ENCODE results near the gene SPOCK1.

The SPOCK1 gene

DNA sequence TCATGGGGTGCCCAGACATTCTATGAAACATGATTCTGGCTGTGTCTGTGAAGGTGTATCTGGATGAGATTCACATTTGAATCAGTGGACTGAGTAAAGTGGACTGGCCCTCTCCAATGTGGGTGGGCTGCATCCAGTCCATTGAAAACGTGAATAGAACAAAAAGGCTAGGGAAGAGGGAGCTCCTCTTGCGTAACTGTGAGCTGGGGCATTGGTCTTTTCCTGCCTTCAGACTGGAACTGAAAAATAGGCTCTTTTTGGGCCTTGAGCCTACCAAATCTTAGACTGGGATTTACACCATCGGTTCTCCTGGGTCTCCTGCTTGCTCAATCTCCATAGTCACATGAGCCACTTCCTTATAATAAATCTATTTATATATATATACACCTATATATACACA is 170.1 kb downstream of the SPOCK1 start:
- ChIA-PET POLR2A (no interaction called here), CTCF (interaction anchor here (1.5 kb wide), 1 partner anchor 9 kb away, joined by 4 read pairs; no protein-coding TSS in a partner anchor)
- no peak overlapping the region for H3K4me3 ChIP-seq (ENCODE audit: control insufficient read depth in 1 of 7, extremely low read depth in 1 of 7, insufficient read depth in 4 of 7, low read depth in 2 of 7, low read length in 6 of 7)
- H3K27ac ChIP-seq (ENCODE audit: insufficient read depth in 1 of 2, low read depth in 1 of 2, low read length in 2 of 2, poor library complexity in 1 of 2, severe bottlenecking in 2 of 2): no peak overlapping the region
- H3K27me3 ChIP-seq (replicated peaks in 2 of 5; ENCODE audit: control insufficient read depth in 4 of 5, insufficient read depth in 5 of 5, low read length in 4 of 5): peaks cover 0 to 2% (median 0%) of the 10 kb centered on the region in 5 experiments
- H3K4me1 ChIP-seq (ENCODE audit: control extremely low read depth in 1 of 4, control insufficient read depth in 4 of 4, insufficient read depth in 4 of 4, low read length in 3 of 4): no peaks in the 10 kb centered on the region
- WGBS (ENCODE audit: insufficient coverage): 96% methylated on average over 2 of the region's 3 CpGs
- no peaks in the 10 kb centered on the region for H3K36me3 ChIP-seq (ENCODE audit: control insufficient read depth in 4 of 4, insufficient read depth in 4 of 4, low read length in 3 of 4)
- no peak for DNase-seq
- H3K9me3 ChIP-seq (ENCODE audit: control extremely low read depth in 1 of 5, control insufficient read depth in 4 of 5, insufficient read depth in 2 of 5, low read depth in 1 of 5, low read length in 4 of 5): no peaks in the 10 kb centered on the region

DNA sequence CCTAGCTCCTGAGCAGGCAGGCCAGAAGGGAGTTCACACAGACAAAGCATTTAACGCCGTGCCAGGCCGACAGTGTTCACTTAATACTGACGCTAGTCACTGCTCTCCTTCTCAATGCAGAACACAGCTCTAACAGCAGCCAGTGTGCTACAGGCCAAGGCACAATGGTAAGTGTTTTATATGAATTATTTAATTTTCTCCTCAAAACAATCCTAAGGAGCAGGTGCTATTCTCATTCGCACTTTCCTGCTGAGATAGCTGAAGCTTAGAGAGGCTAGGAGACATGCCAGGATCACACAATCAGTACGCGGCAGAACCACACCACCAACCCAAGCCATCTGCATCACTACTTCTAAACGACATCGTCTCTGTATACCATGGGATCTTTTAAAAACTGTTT is 170.7 kb downstream of the SPOCK1 start:
- 97% methylated on average over 6 of the region's 9 CpGs for WGBS (ENCODE audit: insufficient coverage)
- H3K27ac ChIP-seq (ENCODE audit: insufficient read depth in 1 of 2, low read depth in 1 of 2, low read length in 2 of 2, poor library complexity in 1 of 2, severe bottlenecking in 2 of 2): no peak overlapping the region
- DNase-seq: no peak
- H3K36me3 ChIP-seq (ENCODE audit: control insufficient read depth in 4 of 4, insufficient read depth in 4 of 4, low read length in 3 of 4): no peaks in the 10 kb centered on the region
- CTCF ChIA-PET: interaction anchor here (0.9 to 1.5 kb wide), 2 partner anchors 8 to 170 kb away, joined by 3 to 4 read pairs; partner anchors contain the start of gene SPOCK1
- H3K9me3 ChIP-seq (ENCODE audit: control extremely low read depth in 1 of 5, control insufficient read depth in 4 of 5, insufficient read depth in 2 of 5, low read depth in 1 of 5, low read length in 4 of 5): no peaks in the 10 kb centered on the region
- H3K27me3 ChIP-seq (replicated peaks in 2 of 5; ENCODE audit: control insufficient read depth in 4 of 5, insufficient read depth in 5 of 5, low read length in 4 of 5): peaks cover 0 to 2% (median 0%) of the 10 kb centered on the region in 5 experiments
- POLR2A ChIA-PET: no interaction called here
- no peaks in the 10 kb centered on the region for H3K4me1 ChIP-seq (ENCODE audit: control extremely low read depth in 1 of 4, control insufficient read depth in 4 of 4, insufficient read depth in 4 of 4, low read length in 3 of 4)
- H3K4me3 ChIP-seq (ENCODE audit: control insufficient read depth in 1 of 7, extremely low read depth in 1 of 7, insufficient read depth in 4 of 7, low read depth in 2 of 7, low read length in 6 of 7): no peak overlapping the region

DNA sequence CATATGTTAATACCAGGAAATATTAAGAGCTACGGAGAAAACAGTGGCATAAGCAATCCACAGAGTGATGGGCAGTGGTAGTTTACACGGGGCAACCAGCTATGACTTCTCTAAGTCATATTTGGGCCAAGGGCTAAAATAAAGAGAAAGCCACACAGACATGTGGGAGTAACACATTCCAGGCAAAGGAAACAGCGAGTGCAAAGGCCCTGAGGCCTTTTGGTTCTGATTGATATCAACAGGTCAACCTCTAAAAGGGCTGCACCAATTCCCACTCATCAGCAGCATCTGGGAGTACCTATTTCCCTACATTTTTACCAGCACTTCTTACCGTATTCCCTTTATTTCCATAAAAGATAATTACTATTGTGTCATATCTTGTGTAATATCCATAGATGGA is 173.4 kb downstream of the SPOCK1 start:
- 95% methylated on average over 3 of the region's 4 CpGs for WGBS (ENCODE audit: insufficient coverage)
- no peak for DNase-seq
- Histone ChIP-seq H3K27ac (ENCODE audit: insufficient read depth in 1 of 2, low read depth in 1 of 2, low read length in 2 of 2, poor library complexity in 1 of 2, severe bottlenecking in 2 of 2) (no peak overlapping the region), H3K36me3 (ENCODE audit: control insufficient read depth in 4 of 4, insufficient read depth in 4 of 4, low read length in 3 of 4) (no peaks in the 10 kb centered on the region), H3K9me3 (ENCODE audit: control extremely low read depth in 1 of 5, control insufficient read depth in 4 of 5, insufficient read depth in 2 of 5, low read depth in 1 of 5, low read length in 4 of 5) (peaks cover 0 to 8% (median 0%) of the 10 kb centered on the region in 5 experiments), H3K27me3 (replicated peaks in 2 of 5; ENCODE audit: control insufficient read depth in 4 of 5, insufficient read depth in 5 of 5, low read length in 4 of 5) (peaks cover 0 to 2% (median 0%) of the 10 kb centered on the region in 5 experiments), H3K4me1 (ENCODE audit: control extremely low read depth in 1 of 4, control insufficient read depth in 4 of 4, insufficient read depth in 4 of 4, low read length in 3 of 4) (no peaks in the 10 kb centered on the region), H3K4me3 (ENCODE audit: control insufficient read depth in 1 of 7, extremely low read depth in 1 of 7, insufficient read depth in 4 of 7, low read depth in 2 of 7, low read length in 6 of 7) (no peak overlapping the region)
- CTCF ChIA-PET: interaction anchor here (0.8 to 1.5 kb wide), 3 partner anchors 9 to 487 kb away, joined by 3 read pairs; no protein-coding TSS in a partner anchor
- POLR2A ChIA-PET: no interaction called here

- CTCF ChIA-PET: interaction anchor here (0.6 to 6.0 kb wide), 15 partner anchors 8 to 421 kb away, joined by 3 to 35 read pairs (median 4); partner anchors contain the start of gene SPOCK1
- Histone ChIP-seq H3K27ac (ENCODE audit: insufficient read depth in 1 of 2, low read depth in 1 of 2, low read length in 2 of 2, poor library complexity in 1 of 2, severe bottlenecking in 2 of 2) (no peak overlapping the region), H3K36me3 (ENCODE audit: control insufficient read depth in 4 of 4, insufficient read depth in 4 of 4, low read length in 3 of 4) (no peaks in the 10 kb centered on the region), H3K27me3 (replicated peaks in 2 of 5; ENCODE audit: control insufficient read depth in 4 of 5, insufficient read depth in 5 of 5, low read length in 4 of 5) (peaks cover 0 to 33% (median 5%) of the 10 kb centered on the region in 5 experiments), H3K4me3 (ENCODE audit: control insufficient read depth in 1 of 7, extremely low read depth in 1 of 7, insufficient read depth in 4 of 7, low read depth in 2 of 7, low read length in 6 of 7) (no peak overlapping the region), H3K9me3 (ENCODE audit: control extremely low read depth in 1 of 5, control insufficient read depth in 4 of 5, insufficient read depth in 2 of 5, low read depth in 1 of 5, low read length in 4 of 5) (peaks cover 0 to 8% (median 0%) of the 10 kb centered on the region in 5 experiments), H3K4me1 (ENCODE audit: control extremely low read depth in 1 of 4, control insufficient read depth in 4 of 4, insufficient read depth in 4 of 4, low read length in 3 of 4) (no peaks in the 10 kb centered on the region)
- POLR2A ChIA-PET: no interaction called here
- peak; percentile 29 to 66 (median 49) for DNase-seq
- 0% methylated on average over 1 of the region's 3 CpGs for WGBS (ENCODE audit: insufficient coverage)
Observed at GRCh38 chr5:137320056-137321045, 178.8 kb downstream of the SPOCK1 start.

DNA sequence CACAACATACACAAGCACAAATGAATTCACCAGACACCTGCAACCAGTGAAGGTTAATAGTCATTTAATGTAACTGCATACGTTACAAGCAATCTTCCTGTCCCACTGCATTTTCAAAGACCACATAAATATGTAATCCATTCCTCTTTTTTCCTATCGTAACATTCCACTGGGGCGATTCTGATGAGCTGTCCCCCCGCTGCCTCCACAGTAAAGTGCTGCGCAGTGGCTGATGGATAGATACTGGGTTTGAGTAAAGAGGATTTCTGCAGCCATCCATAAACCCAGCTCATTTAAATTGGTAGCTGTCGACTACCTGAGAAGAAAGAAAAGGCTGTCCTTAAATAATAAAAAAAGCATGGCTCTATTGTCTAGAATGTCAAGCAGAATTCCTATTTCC is 181.1 kb downstream of the SPOCK1 start:
- ChIA-PET POLR2A (interaction anchor here (0.7 kb wide), 1 partner anchor 835 kb away, joined by 3 read pairs; no protein-coding TSS in a partner anchor), CTCF (interaction anchor here (6.0 kb wide), 1 partner anchor 179 kb away, joined by 35 read pairs; the partner anchor contains the start of gene SPOCK1)
- Histone ChIP-seq H3K9me3 (ENCODE audit: control extremely low read depth in 1 of 5, control insufficient read depth in 4 of 5, insufficient read depth in 2 of 5, low read depth in 1 of 5, low read length in 4 of 5) (peaks cover 0 to 8% (median 0%) of the 10 kb centered on the region in 5 experiments), H3K4me1 (ENCODE audit: control extremely low read depth in 1 of 4, control insufficient read depth in 4 of 4, insufficient read depth in 4 of 4, low read length in 3 of 4) (no peaks in the 10 kb centered on the region), H3K4me3 (ENCODE audit: control insufficient read depth in 1 of 7, extremely low read depth in 1 of 7, insufficient read depth in 4 of 7, low read depth in 2 of 7, low read length in 6 of 7) (no peak overlapping the region), H3K27me3 (replicated peaks in 2 of 5; ENCODE audit: control insufficient read depth in 4 of 5, insufficient read depth in 5 of 5, low read length in 4 of 5) (peaks cover 3 to 46% (median 5%) of the 10 kb centered on the region in 5 experiments), H3K27ac (ENCODE audit: insufficient read depth in 1 of 2, low read depth in 1 of 2, low read length in 2 of 2, poor library complexity in 1 of 2, severe bottlenecking in 2 of 2) (no peak overlapping the region), H3K36me3 (ENCODE audit: control insufficient read depth in 4 of 4, insufficient read depth in 4 of 4, low read length in 3 of 4) (no peaks in the 10 kb centered on the region)
- 100% methylated on average over 2 of the region's 6 CpGs for WGBS (ENCODE audit: insufficient coverage)
- no peak for DNase-seq

- Histone ChIP-seq H3K27me3 (replicated peaks in 2 of 5; ENCODE audit: control insufficient read depth in 4 of 5, insufficient read depth in 5 of 5, low read length in 4 of 5) (peaks cover 3 to 46% (median 5%) of the 10 kb centered on the region in 5 experiments), H3K36me3 (ENCODE audit: control insufficient read depth in 4 of 4, insufficient read depth in 4 of 4, low read length in 3 of 4) (no peaks in the 10 kb centered on the region), H3K4me1 (ENCODE audit: control extremely low read depth in 1 of 4, control insufficient read depth in 4 of 4, insufficient read depth in 4 of 4, low read length in 3 of 4) (no peaks in the 10 kb centered on the region), H3K9me3 (ENCODE audit: control extremely low read depth in 1 of 5, control insufficient read depth in 4 of 5, insufficient read depth in 2 of 5, low read depth in 1 of 5, low read length in 4 of 5) (peaks cover 0 to 4% (median 0%) of the 10 kb centered on the region in 5 experiments), H3K4me3 (ENCODE audit: control insufficient read depth in 1 of 7, extremely low read depth in 1 of 7, insufficient read depth in 4 of 7, low read depth in 2 of 7, low read length in 6 of 7) (no peak overlapping the region), H3K27ac (ENCODE audit: insufficient read depth in 1 of 2, low read depth in 1 of 2, low read length in 2 of 2, poor library complexity in 1 of 2, severe bottlenecking in 2 of 2) (no peak overlapping the region)
- ChIA-PET CTCF (interaction anchor here (1.0 kb wide), 1 partner anchor 9 kb away, joined by 3 read pairs; no protein-coding TSS in a partner anchor), POLR2A (no interaction called here)
- DNase-seq: no peak
- 83% methylated on average over 1 of the region's 1 CpG for whole genome bisulfite sequencing (ENCODE audit: insufficient coverage)
Observed at GRCh38 chr5:137316346-137316736, 182.8 kb downstream of the SPOCK1 start.
